Thyroid gland (tissue), 4 donors: ENCODE data around the gene CABLES2. TPM values are rescaled to one million over a fixed set of nuclear protein-coding genes. Genes with fewer than 3 reads are reported as not detected.

Experiments used
- DNase-seq, 2 donors: peaks; one replicate each; pipeline ENCODE4 v3.0.0-alpha.2; 2019
- H3K27ac ChIP-seq, 3 donors: fragments of 200-600 bp; sonication (generic); 1 replicate in 2 of 3; 2 replicates in 1 of 3; pipeline ENCODE4 v1.5.1; 2016 to 2019; ENCODE audit warnings: mild to moderate bottlenecking in 1 of 3, moderate library complexity in 1 of 3
- H3K27me3 ChIP-seq: fragments of 200-600 bp; sonication (generic); one replicate; pipeline ENCODE4 v1.5.1; 2019
- H3K36me3 ChIP-seq, 2 donors: fragments of 200-600 bp; sonication (generic); one replicate each; pipeline ENCODE4 v1.5.1; 2016 to 2019
- H3K4me1 ChIP-seq, 2 donors: fragments of 200-600 bp; sonication (generic); one replicate each; pipeline ENCODE4 v1.5.1; 2017 to 2019
- H3K4me3 ChIP-seq, 3 donors: fragments of 200-600 bp; sonication (generic); replicated peaks in 1 of 3; 1 replicate in 2 of 3; 2 replicates in 1 of 3; pipeline ENCODE4 v1.5.1; 2016; ENCODE audit warnings: mild to moderate bottlenecking in 1 of 3
- H3K9me3 ChIP-seq: fragments of 200-600 bp; sonication (generic); one replicate; pipeline ENCODE4 v1.5.1; 2017
- CTCF ChIP-seq, 6 experiments: fragments of 200-600 bp in 3 of 6; fragments of 450-650 bp in 3 of 6; sonication (generic) in 3 of 6; IDR thresholded peaks; one replicate each; pipeline ENCODE4 v1.5.1; 2016 to 2019; ENCODE audit warnings: antibody characterized with exemption in 6 of 6, mild to moderate bottlenecking in 2 of 6, inconsistent platforms in 1 of 6, moderate library complexity in 1 of 6
- POLR2A ChIP-seq, 2 donors: fragments of 450-650 bp; IDR thresholded peaks; one replicate each; pipeline ENCODE4 v1.6.1; 2017; ENCODE audit warnings: antibody characterized with exemption in 2 of 2, mild to moderate bottlenecking in 2 of 2, moderate library complexity in 1 of 2
- WGBS, 2 donors: methylation state at CpG; one replicate each; pipeline ENCODE4 v1.1.5; 2017; 5-methylcytosine and 5-hydroxymethylcytosine counted together
- intact Hi-C: fragments of 100-400 bp; cut with DNase I; formaldehyde crosslinking; loops from one replicate; pipeline ENCODE4 v1.15.1; 2023
- total RNA-seq, 4 donors: library from RNA; depleted of rRNA; stranded (reverse); fragments of >200 nt; gene quantifications; one replicate each; pipeline ENCODE4 v1.2.3, GENCODE V29; 2016

The CABLES2 gene
- total RNA-seq, 4 donors from 2014 or later = 5.8 to 8.5 (median 7.7) TPM

- peaks cover 85 to 96% of the 10 kb centered on the region in 2 donors for H3K4me1 ChIP-seq
- H3K9me3 ChIP-seq = no peaks in the 10 kb centered on the region
- intact Hi-C loops = no loop called here
- 65 to 95% methylated on average over 6 to 12 of the region's 24 CpGs for WGBS, 2 donors
- no peaks in the 10 kb centered on the region for H3K27me3 ChIP-seq
- peak overlapping the region; percentile 90 to 97 (median 92) for H3K27ac ChIP-seq
- peak in 1 of 2 donors; percentile 53 for DNase-seq
- no peak overlapping the region for H3K4me3 ChIP-seq
- TF ChIP-seq POLR2A (IDR thresholded peaks at IDR 0.05) = no peak
- no peak for TF ChIP-seq CTCF (IDR thresholded peaks at IDR 0.05)
- no peaks in the 10 kb centered on the region for H3K36me3 ChIP-seq
These were observed 48.7 kb downstream of the CABLES2 start for GRCh38 chr20:62358171-62359042.

GRCh38 chr20:62357681-62358080 lies 49.4 kb downstream of the CABLES2 start:
- H3K4me3 ChIP-seq = peak overlapping the region in 1 of 3 donors; percentile 8
- peaks cover 84 to 95% of the 10 kb centered on the region in 2 donors for H3K4me1 ChIP-seq
- intact Hi-C loops = no loop called here

DNA sequence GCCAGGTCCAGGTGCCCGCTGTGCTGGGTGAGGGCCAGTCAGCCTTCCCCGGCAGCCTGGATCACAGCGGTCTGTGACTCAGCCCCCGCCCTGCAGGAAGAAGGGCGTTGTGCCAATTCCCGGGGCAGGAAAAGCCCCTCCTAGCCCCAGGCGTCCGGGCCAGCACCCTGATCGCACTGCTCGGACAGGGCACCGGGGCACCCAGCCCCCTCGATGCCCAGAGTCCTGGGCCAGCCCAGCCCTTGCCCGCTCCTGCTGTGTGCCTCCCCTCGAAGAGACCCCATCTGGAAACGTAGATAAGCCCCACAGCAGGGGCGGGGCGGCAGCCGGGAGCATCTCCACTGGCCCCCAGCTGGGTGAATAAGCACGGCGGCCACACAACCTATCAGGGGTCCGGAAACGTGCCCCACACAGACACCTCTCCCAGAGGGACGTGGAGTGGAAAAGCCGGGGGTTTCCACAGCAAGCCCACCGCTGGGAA lies 49.9 kb downstream of the CABLES2 start:
- no peaks in the 10 kb centered on the region for H3K9me3 ChIP-seq
- TF ChIP-seq POLR2A (IDR thresholded peaks at IDR 0.05) (no peak), CTCF (IDR thresholded peaks at IDR 0.05) (no peak)
- intact Hi-C loops = no loop called here
- H3K36me3 ChIP-seq = no peaks in the 10 kb centered on the region
- WGBS, 2 donors = 37 to 71% methylated on average over 11 to 13 of the region's 25 CpGs
- no peaks in the 10 kb centered on the region for H3K27me3 ChIP-seq
- H3K27ac ChIP-seq = peak overlapping the region; percentile 90 to 97 (median 92)
- DNase-seq = peak in 1 of 2 donors; percentile 69
- H3K4me3 ChIP-seq = peak overlapping the region in 1 of 3 donors; percentile 8
- H3K4me1 ChIP-seq = peaks cover 82 to 94% of the 10 kb centered on the region in 2 donors

More at GRCh38 chr20:62357681-62358080, 49.4 kb downstream of the CABLES2 start:
- Histone ChIP-seq H3K36me3 (no peaks in the 10 kb centered on the region), H3K9me3 (no peaks in the 10 kb centered on the region), H3K27ac (peak overlapping the region; percentile 90 to 97 (median 92)), H3K27me3 (no peaks in the 10 kb centered on the region)
- DNase-seq = no peak
- no peak for TF ChIP-seq CTCF (IDR thresholded peaks at IDR 0.05)
- TF ChIP-seq POLR2A (IDR thresholded peaks at IDR 0.05) = no peak
- 58 to 62% methylated on average over 5 of the region's 7 CpGs for WGBS, 2 donors

DNA sequence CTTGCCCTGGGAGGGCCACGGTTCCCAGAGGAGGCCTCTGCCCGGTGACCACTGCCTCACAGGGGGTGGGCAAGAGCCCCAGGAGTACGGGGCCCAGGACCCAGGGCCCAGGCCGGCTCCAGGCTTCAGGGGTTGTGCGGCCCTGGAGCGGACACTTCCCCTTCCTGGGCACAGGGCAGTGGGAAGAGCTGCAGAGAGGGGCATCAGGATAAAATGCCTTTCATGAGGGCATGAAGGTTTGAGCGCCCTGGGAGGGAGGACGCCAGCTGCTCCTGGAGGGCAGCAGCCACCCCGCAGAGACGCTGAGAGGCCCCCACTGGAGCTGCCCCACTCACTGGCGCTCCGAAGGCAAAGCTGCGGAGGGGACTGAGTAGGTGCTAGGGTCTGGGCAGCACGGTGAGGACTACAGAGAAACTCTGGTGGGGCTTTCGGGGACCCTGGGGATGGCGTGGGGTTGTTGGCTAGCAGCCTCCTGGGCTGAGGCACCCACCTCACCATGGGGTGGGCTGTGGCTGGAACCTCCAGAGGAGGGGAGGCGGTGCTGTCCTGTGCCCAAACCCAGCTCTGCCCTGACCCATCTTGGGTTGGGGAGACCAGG lies 50.4 kb downstream of the CABLES2 start:
- Histone ChIP-seq H3K4me1 (peaks cover 82 to 94% of the 10 kb centered on the region in 2 donors), H3K4me3 (peak overlapping the region in 1 of 3 donors; percentile 10), H3K27me3 (no peaks in the 10 kb centered on the region), H3K27ac (peak overlapping the region; percentile 90 to 97 (median 92)), H3K9me3 (no peaks in the 10 kb centered on the region), H3K36me3 (peaks cover 0 to 4% of the 10 kb centered on the region in 2 donors)
- intact Hi-C loops = no loop called here
- no peak for TF ChIP-seq CTCF (IDR thresholded peaks at IDR 0.05)
- no peak for TF ChIP-seq POLR2A (IDR thresholded peaks at IDR 0.05)
- 48 to 55% methylated on average over 10 to 14 of the region's 17 CpGs for WGBS, 2 donors
- DNase-seq = no peak
